Measurements from ENCODE around the gene ECSCR. TPM values are rescaled to one million over a fixed set of nuclear protein-coding genes. Genes with fewer than 3 reads are reported as not detected.
"Not testable (repeated sequence)": the region's sequence is repeated elsewhere in the genome, so short reads cannot be mapped to it uniquely, and the experiment has no call there.

ECSCR gene
- total and polyA plus RNA-seq, 2 of the 8 experiments (the other 6 are each of a cell fraction or from before 2014, with no cell fraction given) = 2.7 to 7.2 TPM

- H2BK5ac ChIP-seq (ENCODE audit: low read depth, low read length); DNase-seq (ENCODE audit: low read depth in 1 of 2, low spot score in 2 of 2); H3K79me1 ChIP-seq (ENCODE audit: low read depth, low read length); H3K56ac ChIP-seq (replicated peaks; ENCODE audit: insufficient read length, low read depth, low read length); H3K4me3 ChIP-seq (ENCODE audit: extremely low read depth in 1 of 4, insufficient read depth in 2 of 4, low read depth in 3 of 4, low read length in 4 of 4); H2BK12ac ChIP-seq (ENCODE audit: low read depth, low read length); H2AK5ac ChIP-seq (ENCODE audit: low read depth, low read length); H4K91ac ChIP-seq (replicated peaks; ENCODE audit: insufficient read length, low read length); H3K9me3 ChIP-seq (ENCODE audit: insufficient read depth in 2 of 2, low read depth in 1 of 2, low read length in 1 of 2); H2BK15ac ChIP-seq (ENCODE audit: low read length); H3K79me2 ChIP-seq (ENCODE audit: control insufficient read depth in 1 of 2, insufficient read depth in 2 of 2, low read length in 2 of 2); H3K4me1 ChIP-seq (replicated peaks in 1 of 4; ENCODE audit: control insufficient read depth in 3 of 4, insufficient read depth in 4 of 4, low read length in 3 of 4); H3K27me3 ChIP-seq (replicated peaks in 1 of 4; ENCODE audit: control insufficient read depth in 3 of 4, extremely low read depth in 1 of 4, insufficient read depth in 3 of 4, low read length in 3 of 4); H3K23ac ChIP-seq (ENCODE audit: insufficient read length); FAIRE-seq; H3K36me3 ChIP-seq (ENCODE audit: control insufficient read depth in 2 of 4, insufficient read depth in 4 of 4, low read length in 3 of 4); H2BK120ac ChIP-seq (replicated peaks; ENCODE audit: low read depth, low read length); H3K27ac ChIP-seq (ENCODE audit: low read depth, low read length); H4K20me1 ChIP-seq (replicated peaks in 1 of 2; ENCODE audit: control insufficient read depth in 1 of 2, insufficient read depth in 2 of 2, low read length in 2 of 2); H3K4ac ChIP-seq (replicated peaks; ENCODE audit: insufficient read length, low read depth, low read length); H3K23me2 ChIP-seq (ENCODE audit: low read depth, low read length); POLR2A ChIA-PET (ENCODE audit: partially characterized antibody); H4K8ac ChIP-seq (ENCODE audit: extremely low read depth, insufficient read depth, low read length); H3K18ac ChIP-seq (ENCODE audit: extremely low read depth, low read length); H4K5ac ChIP-seq (ENCODE audit: insufficient read length, low read depth, low read length); H3K4me2 ChIP-seq (ENCODE audit: insufficient read depth in 1 of 2, low read depth in 2 of 2, low read length in 2 of 2); H2BK20ac ChIP-seq (ENCODE audit: low read length); H3K9ac ChIP-seq (replicated peaks in 1 of 4; ENCODE audit: extremely low read depth in 1 of 4, low read depth in 3 of 4, low read length in 3 of 4); H3K14ac ChIP-seq (ENCODE audit: insufficient read length); H2AFZ ChIP-seq (ENCODE audit: low read length): not testable (repeated sequence)
- 100% methylated on average over 2 of the region's 4 CpGs; no CpG with 5 or more reads in 1 of the 2 experiments for WGBS, 2 experiments (ENCODE audit: extremely low coverage in 1 of 2, insufficient coverage in 1 of 2, insufficient read length in 1 of 2, insufficient replicate concordance in 2 of 2, low coverage in 1 of 2, low lambda C conversion rate in 2 of 2, missing lambda C conversion rate in 1 of 2)
- CTCF ChIA-PET (ENCODE audit: partially characterized antibody) = interaction anchor here (0.7 to 5.3 kb wide), 9 partner anchors 16 to 1010 kb away, joined by 3 to 38 read pairs (median 4); partner anchors contain the start of genes DNAJC18, ETF1 and UBE2D2
Measured at GRCh38 chr5:139479729-139480128, 17.2 kb upstream of the ECSCR start.
